Medulla oblongata (tissue), 1 donor: Measurements from ENCODE around the gene CDCA8.
"Not testable (repeated sequence)": the region's sequence is repeated elsewhere in the genome, so short reads cannot be mapped to it uniquely, and the experiment has no call there.

Experiments
- DNase-seq: peaks from one replicate; pipeline ENCODE4 v3.0.0-alpha.2; 2015; ENCODE audit errors: extremely low spot score

Gene CDCA8

GRCh38 chr1:37734629-37735591 is 42.6 kb downstream of the CDCA8 start:
- no peak for DNase-seq

- DNase-seq = not testable (repeated sequence)
These were observed 45.7 kb downstream of the CDCA8 start for GRCh38 chr1:37737975-37738374.

- not testable (repeated sequence) for DNase-seq
These were observed 46.3 kb downstream of the CDCA8 start for GRCh38 chr1:37738619-37739018.

- DNase-seq = no peak
These were observed 46.9 kb downstream of the CDCA8 start for GRCh38 chr1:37739222-37739621.

GRCh38 chr1:37741130-37741529 is 48.8 kb downstream of the CDCA8 start:
- DNase-seq = no peak

- DNase-seq = no peak
These were observed 49.3 kb downstream of the CDCA8 start for GRCh38 chr1:37741662-37742061.

GRCh38 chr1:37746806-37747205 is 54.5 kb downstream of the CDCA8 start:
- DNase-seq = no peak

- no peak for DNase-seq
These were observed 56.2 kb downstream of the CDCA8 start for GRCh38 chr1:37748565-37748964.

- DNase-seq = no peak
These were observed 59.9 kb downstream of the CDCA8 start for GRCh38 chr1:37752213-37752582.

- no peak for DNase-seq
These were observed 60.5 kb downstream of the CDCA8 start for GRCh38 chr1:37752583-37753471.

GRCh38 chr1:37753473-37754321 is 61.4 kb downstream of the CDCA8 start:
- no peak for DNase-seq

- DNase-seq = no peak
These were observed 63.0 kb downstream of the CDCA8 start for GRCh38 chr1:37755290-37755689.

GRCh38 chr1:37755951-37756560 is 63.7 kb downstream of the CDCA8 start:
- DNase-seq = no peak
